Neuron (in vitro differentiated cells): Measurements from ENCODE around the gene SOBP.
"Not testable (repeated sequence)": the region's sequence is repeated elsewhere in the genome, so short reads cannot be mapped to it uniquely, and the experiment has no call there.

ENCODE experiments used
- H2AFZ ChIP-seq: one replicate; pipeline ENCODE4 v1.6.1; 2013; ENCODE audit warnings: low read depth, mild to moderate bottlenecking, inconsistent platforms, low read length, moderate library complexity
- H3K27me3 ChIP-seq: one replicate; pipeline ENCODE4 v1.6.1; 2013; ENCODE audit warnings: low read length; ENCODE audit not compliant: insufficient read depth
- H3K36me3 ChIP-seq: one replicate; pipeline ENCODE4 v1.6.1; 2013; ENCODE audit warnings: low read length; ENCODE audit not compliant: insufficient read depth
- H3K4me1 ChIP-seq: one replicate; pipeline ENCODE4 v1.6.1; 2013; ENCODE audit warnings: low read length; ENCODE audit not compliant: insufficient read depth
- H3K4me3 ChIP-seq: 2 replicates; pipeline ENCODE4 v1.5.1; 2013; ENCODE audit warnings: mild to moderate bottlenecking, low read length, moderate library complexity
- H3K9me3 ChIP-seq: one replicate; pipeline ENCODE4 v1.6.1; 2013; ENCODE audit warnings: low read length

The SOBP gene

DNA sequence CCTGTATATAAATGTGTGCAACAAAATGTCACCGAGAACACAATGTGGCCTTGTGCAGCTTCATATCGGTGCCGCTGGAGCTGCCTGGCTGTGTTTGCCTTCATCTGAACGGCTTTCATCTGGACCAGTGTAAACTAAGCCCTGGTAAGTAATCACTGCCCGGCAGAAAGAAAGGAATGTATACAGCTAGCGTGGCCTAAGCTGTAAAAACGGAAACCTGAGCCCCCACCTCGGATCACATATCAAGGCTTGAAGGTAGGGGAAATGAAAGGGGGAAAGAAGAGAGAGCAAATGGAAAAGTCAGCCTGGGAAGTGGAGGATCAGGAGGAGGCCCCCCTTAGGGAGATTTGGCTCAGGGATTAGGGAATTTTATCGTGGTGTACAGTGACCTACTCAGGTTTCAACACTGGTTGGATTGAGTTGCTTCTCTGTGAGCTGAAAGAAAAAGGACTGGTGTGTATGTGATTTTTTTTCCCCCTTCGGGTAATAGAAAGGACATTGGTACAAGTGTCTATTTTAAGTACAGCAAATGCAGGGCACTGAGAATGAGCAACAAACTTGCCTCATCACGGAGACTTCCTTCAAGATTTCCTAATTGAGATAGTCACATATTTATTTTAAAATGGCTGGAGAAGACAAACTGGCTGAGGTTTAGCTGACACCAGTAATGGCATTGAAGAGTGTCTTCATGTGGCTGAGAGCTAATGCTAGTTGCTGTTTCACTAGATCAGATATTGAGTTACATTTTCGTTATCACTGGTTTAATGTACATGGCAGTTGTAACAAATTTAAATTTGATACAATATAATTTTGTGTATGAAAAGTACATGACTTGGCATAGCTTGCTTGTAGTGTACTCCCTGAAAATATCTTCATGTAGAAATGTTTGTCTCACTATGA, 3.5 kb downstream of the SOBP start:
- Histone ChIP-seq H3K4me3 (peak overlapping the region; percentile 98), H3K4me1 (peaks cover 47% of the 10 kb centered on the region), H3K9me3 (no peaks in the 10 kb centered on the region), H3K36me3 (no peaks in the 10 kb centered on the region), H3K27me3 (no peaks in the 10 kb centered on the region), H2AFZ (no peak overlapping the region)

- no peaks in the 10 kb centered on the region for H3K9me3 ChIP-seq
- no peaks in the 10 kb centered on the region for H3K36me3 ChIP-seq
- no peak overlapping the region for H2AFZ ChIP-seq
- H3K4me3 ChIP-seq: no peak overlapping the region
- no peaks in the 10 kb centered on the region for H3K27me3 ChIP-seq
- peaks cover 46% of the 10 kb centered on the region for H3K4me1 ChIP-seq
Measured at GRCh38 chr6:107495196-107495643, 5.3 kb downstream of the SOBP start.

DNA sequence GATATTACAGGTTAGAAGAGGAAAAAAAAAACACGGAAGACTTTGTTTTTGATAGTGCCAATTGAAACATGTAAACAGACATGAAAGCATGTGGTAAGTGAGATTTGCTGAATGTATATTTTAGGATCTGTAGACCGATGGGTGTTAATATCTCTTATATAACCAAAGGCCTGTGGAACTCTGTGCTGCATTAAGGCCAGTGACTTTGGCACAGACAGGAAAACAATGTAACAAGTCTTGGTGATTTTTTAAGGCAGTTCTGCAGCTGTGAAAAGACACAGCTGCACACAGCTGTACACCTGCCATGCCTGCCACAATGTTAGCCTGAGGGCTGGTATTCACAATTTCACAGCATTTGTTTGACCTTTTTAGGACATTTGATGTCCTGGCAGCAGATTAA, 6.1 kb downstream of the SOBP start:
- Histone ChIP-seq H3K4me3 (no peak overlapping the region), H3K36me3 (no peaks in the 10 kb centered on the region), H2AFZ (no peak overlapping the region), H3K9me3 (no peaks in the 10 kb centered on the region), H3K4me1 (peaks cover 46% of the 10 kb centered on the region), H3K27me3 (no peaks in the 10 kb centered on the region)

GRCh38 chr6:107496892-107497684, 7.2 kb downstream of the SOBP start:
- Histone ChIP-seq H3K9me3 (no peaks in the 10 kb centered on the region), H3K36me3 (no peaks in the 10 kb centered on the region), H3K4me3 (no peak overlapping the region), H2AFZ (no peak overlapping the region), H3K4me1 (peaks cover 44% of the 10 kb centered on the region), H3K27me3 (no peaks in the 10 kb centered on the region)

DNA sequence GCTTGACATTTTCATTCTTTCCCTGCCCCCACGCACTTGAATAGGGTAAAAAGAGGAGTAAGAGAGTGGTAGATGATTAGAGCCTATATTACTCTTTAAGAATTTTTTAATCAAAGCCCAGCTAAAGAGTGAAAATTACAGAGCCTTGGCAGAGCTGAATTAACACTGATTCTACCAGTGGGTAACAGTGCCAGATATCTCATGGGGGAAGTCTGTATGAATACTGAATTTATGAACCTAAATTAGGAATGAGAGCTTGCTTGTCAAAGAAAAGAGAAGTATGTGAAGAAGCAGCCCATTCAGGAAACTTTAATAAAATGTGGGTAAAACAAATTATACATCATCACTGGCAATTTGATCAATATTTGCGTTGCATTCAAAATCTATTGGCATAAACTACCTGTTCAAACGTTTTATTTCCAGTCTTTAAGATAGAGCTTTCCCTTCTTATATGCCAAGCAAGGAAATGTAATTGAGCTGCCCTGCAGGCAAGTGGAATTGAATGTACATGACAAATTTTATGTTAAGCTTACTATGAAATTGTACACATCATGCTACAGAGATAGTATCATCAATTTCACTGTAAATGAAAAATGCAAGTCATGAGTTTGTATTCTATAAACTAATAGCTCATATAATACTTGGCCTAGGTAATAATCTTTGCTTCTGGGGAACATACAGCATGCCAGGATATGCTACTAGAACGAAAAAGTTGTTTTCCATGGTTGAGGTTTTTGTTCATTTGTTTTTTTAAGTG, 14.5 kb downstream of the SOBP start:
- peaks cover 33% of the 10 kb centered on the region for H3K36me3 ChIP-seq
- H3K4me1 ChIP-seq: no peaks in the 10 kb centered on the region
- H2AFZ ChIP-seq: no peak overlapping the region
- peaks cover 2% of the 10 kb centered on the region for H3K9me3 ChIP-seq
- H3K4me3 ChIP-seq: no peak overlapping the region
- no peaks in the 10 kb centered on the region for H3K27me3 ChIP-seq

DNA sequence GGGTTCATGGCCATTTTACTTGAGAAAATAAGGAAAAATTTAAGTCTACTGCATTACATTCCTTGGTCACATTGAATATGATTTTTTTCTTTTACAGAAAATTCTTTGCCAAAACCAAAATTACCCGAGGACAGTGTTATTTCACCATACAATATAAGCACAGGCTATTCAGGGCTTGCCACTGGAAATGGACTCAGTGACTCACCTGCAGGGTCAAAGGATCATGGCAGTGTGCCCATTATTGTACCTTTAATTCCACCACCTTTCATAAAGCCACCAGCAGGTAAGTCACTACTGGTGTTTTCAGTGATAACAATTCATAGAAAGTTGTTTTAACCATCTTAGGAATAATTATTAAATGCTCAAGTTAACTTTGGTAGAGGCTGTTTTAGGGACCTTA, 16.2 kb downstream of the SOBP start:
- H2AFZ ChIP-seq: no peak overlapping the region
- H3K4me3 ChIP-seq: no peak overlapping the region
- H3K36me3 ChIP-seq: peaks cover 42% of the 10 kb centered on the region
- peaks cover 2% of the 10 kb centered on the region for H3K9me3 ChIP-seq
- no peaks in the 10 kb centered on the region for H3K27me3 ChIP-seq
- no peaks in the 10 kb centered on the region for H3K4me1 ChIP-seq

DNA sequence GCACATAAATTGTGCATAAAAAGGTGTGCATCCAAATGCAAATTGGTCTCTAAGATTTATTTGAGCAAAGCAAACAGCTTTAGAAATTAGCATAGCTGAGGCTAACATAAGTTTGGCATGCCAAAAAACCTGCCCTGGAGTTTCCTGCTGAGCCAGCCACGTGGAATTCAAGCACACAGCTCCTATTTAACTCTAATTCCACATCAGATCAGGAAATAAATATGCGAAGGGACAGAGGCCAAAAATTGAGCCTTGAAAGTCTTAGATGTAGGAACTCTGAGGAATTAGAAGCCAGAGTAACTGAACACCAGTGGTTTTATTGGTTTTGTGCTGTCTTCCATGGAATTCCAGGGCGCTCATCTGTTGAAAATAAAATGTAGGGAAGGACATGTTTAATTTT, 19.6 kb downstream of the SOBP start:
- Histone ChIP-seq H3K36me3 (peaks cover 57% of the 10 kb centered on the region), H3K9me3 (peaks cover 9% of the 10 kb centered on the region), H3K27me3 (no peaks in the 10 kb centered on the region), H3K4me1 (peaks cover 6% of the 10 kb centered on the region), H3K4me3 (no peak overlapping the region), H2AFZ (no peak overlapping the region)

- H2AFZ ChIP-seq: no peak overlapping the region
- H3K9me3 ChIP-seq: peaks cover 10% of the 10 kb centered on the region
- peaks cover 58% of the 10 kb centered on the region for H3K36me3 ChIP-seq
- H3K4me1 ChIP-seq: peaks cover 6% of the 10 kb centered on the region
- no peaks in the 10 kb centered on the region for H3K27me3 ChIP-seq
- no peak overlapping the region for H3K4me3 ChIP-seq
Measured at GRCh38 chr6:107510108-107510507, 20.2 kb downstream of the SOBP start.

DNA sequence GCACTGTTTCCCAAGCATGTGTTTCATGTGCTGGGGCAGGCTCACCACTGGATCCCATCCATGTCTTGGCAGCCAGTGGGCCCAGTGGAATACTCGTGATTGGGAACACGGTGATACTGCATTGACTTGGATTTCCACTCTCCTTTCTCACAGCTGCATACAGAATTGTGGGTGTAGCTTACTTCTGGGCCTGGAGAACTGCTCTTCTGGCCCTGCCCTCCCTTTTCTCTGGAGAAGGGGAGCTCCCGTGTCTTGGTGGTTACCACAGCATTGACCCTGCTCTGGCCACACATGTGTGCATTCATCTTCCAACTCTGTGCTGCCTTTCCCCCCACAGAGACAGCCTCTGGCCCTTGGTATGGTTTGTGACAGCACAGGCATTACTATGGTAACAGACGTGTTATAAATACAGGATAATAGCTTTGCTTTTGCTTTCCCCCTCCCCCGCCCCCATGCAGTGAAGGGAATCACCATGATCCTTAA, 21.6 kb downstream of the SOBP start:
- Histone ChIP-seq H2AFZ (no peak overlapping the region), H3K36me3 (peaks cover 52% of the 10 kb centered on the region), H3K9me3 (peaks cover 12% of the 10 kb centered on the region), H3K4me1 (peaks cover 6% of the 10 kb centered on the region), H3K27me3 (no peaks in the 10 kb centered on the region), H3K4me3 (no peak overlapping the region)

DNA sequence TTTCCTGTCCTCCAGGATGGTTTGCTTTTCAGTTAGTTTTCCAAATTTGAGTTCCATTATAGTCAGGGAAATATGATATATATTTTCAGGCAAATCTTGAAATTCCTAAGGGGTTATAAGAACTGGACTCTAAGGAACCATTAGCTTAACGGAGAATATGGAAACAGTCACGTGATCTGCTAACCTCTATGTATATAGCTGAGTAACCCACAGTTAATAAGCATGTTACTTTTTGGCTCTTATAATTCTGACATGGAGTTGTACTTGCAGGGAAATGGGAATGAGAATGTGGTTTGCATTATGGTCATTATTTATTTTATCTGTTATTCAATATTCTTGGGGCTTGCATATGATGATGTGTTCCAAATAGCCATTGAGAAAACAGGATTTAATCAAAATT, 23.3 kb downstream of the SOBP start:
- no peaks in the 10 kb centered on the region for H3K27me3 ChIP-seq
- no peak overlapping the region for H3K4me3 ChIP-seq
- H3K9me3 ChIP-seq: peaks cover 15% of the 10 kb centered on the region
- peaks cover 6% of the 10 kb centered on the region for H3K4me1 ChIP-seq
- peaks cover 44% of the 10 kb centered on the region for H3K36me3 ChIP-seq
- H2AFZ ChIP-seq: no peak overlapping the region

DNA sequence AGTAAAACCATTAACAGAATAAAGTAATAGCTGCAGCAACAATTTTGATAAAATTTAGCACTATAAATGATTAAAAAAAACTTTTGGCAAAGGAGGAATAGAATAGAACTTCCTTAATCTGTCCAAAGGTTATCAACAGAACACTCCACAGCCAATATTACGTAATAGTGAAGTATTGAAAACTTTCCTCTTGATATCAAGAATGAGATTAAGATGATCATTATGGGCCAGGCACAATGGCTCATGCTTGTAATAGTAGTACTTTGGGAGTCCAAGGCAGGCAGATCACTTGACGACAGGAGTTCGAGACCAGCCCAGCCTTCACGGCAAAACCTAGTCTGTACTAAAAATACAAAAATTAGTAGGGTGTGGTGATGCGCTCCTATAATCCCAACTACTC, 26.0 kb downstream of the SOBP start:
- no peak overlapping the region for H2AFZ ChIP-seq
- no peaks in the 10 kb centered on the region for H3K27me3 ChIP-seq
- H3K4me1 ChIP-seq: peaks cover 6% of the 10 kb centered on the region
- H3K4me3 ChIP-seq: no peak overlapping the region
- peaks cover 36% of the 10 kb centered on the region for H3K36me3 ChIP-seq
- peaks cover 15% of the 10 kb centered on the region for H3K9me3 ChIP-seq

DNA sequence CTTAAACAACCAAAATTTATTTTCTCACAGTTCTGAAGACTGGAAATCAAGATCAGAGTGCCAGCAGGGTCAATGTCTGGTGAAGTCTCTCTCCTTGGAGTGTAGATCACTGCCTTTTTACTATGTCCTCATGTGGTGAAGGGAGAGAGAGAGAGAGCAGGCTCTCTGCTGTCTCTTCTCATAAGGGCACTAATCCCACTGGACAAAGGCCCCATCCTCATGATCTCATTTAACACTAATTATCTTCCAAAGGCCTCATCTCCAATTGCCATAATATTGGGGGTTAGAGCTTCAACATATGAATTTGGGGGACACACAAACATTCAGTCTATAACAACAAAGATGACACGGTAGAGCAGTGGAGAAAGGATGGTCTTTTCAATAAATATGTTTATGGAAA, 27.4 kb downstream of the SOBP start:
- Histone ChIP-seq H3K4me3 (no peak overlapping the region), H3K36me3 (peaks cover 36% of the 10 kb centered on the region), H2AFZ (no peak overlapping the region), H3K27me3 (no peaks in the 10 kb centered on the region), H3K9me3 (peaks cover 15% of the 10 kb centered on the region), H3K4me1 (no peaks in the 10 kb centered on the region)

- not testable (repeated sequence) for H3K4me1 ChIP-seq, H2AFZ ChIP-seq, H3K4me3 ChIP-seq, H3K27me3 ChIP-seq
- Histone ChIP-seq H3K9me3 (peaks cover 14% of the 10 kb centered on the region), H3K36me3 (peaks cover 26% of the 10 kb centered on the region)
Measured at GRCh38 chr6:107519224-107519623, 29.3 kb downstream of the SOBP start.
